LNCAP (cell line): ENCODE results near the gene TMEM138.

ENCODE experiments used
- TF ChIP-seq, protein P1 (sequence below): fragments of 450-650 bp; IDR thresholded peaks from 2 replicates; pipeline ENCODE4 v1.5.1; 2017; ENCODE audit warnings: mild to moderate bottlenecking

Gene TMEM138

GRCh38 chr11:61361741-61362541, at the start of gene TMEM138, which contains the start of gene CYB561A3:
Gene TMEM138, plus strand, starts transcription at chr11:61362374. Its CDS starts 2,017 bp downstream, at chr11:61364391.
Gene CYB561A3, minus strand, starts transcription at chr11:61361882. Its CDS starts 5,169 bp downstream, at chr11:61356713.
- TF ChIP-seq, protein P1, sequence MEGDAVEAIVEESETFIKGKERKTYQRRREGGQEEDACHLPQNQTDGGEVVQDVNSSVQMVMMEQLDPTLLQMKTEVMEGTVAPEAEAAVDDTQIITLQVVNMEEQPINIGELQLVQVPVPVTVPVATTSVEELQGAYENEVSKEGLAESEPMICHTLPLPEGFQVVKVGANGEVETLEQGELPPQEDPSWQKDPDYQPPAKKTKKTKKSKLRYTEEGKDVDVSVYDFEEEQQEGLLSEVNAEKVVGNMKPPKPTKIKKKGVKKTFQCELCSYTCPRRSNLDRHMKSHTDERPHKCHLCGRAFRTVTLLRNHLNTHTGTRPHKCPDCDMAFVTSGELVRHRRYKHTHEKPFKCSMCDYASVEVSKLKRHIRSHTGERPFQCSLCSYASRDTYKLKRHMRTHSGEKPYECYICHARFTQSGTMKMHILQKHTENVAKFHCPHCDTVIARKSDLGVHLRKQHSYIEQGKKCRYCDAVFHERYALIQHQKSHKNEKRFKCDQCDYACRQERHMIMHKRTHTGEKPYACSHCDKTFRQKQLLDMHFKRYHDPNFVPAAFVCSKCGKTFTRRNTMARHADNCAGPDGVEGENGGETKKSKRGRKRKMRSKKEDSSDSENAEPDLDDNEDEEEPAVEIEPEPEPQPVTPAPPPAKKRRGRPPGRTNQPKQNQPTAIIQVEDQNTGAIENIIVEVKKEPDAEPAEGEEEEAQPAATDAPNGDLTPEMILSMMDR: no peak

GRCh38 chr11:61315260-61315659, 46.9 kb upstream of the TMEM138 start:
- TF ChIP-seq, protein P1: no peak

GRCh38 chr11:61325649-61326414, 36.3 kb upstream of the TMEM138 start:
- TF ChIP-seq, protein P1: no peak

GRCh38 chr11:61327669-61328071, 34.5 kb upstream of the TMEM138 start:
- TF ChIP-seq, protein P1: no peak

GRCh38 chr11:61328351-61328750, 33.8 kb upstream of the TMEM138 start:
- TF ChIP-seq, protein P1: no peak

GRCh38 chr11:61329871-61330270, 32.3 kb upstream of the TMEM138 start:
- TF ChIP-seq, protein P1: no peak

GRCh38 chr11:61331651-61332050, 30.5 kb upstream of the TMEM138 start:
- TF ChIP-seq, protein P1: no peak
